GM15510 (cell line): Measurements from ENCODE around the gene TRIM28.

Experiments used
- POLR2A ChIP-seq: IDR thresholded peaks from 3 replicates; pipeline ENCODE4 v1.6.1; 2011; ENCODE audit warnings: borderline replicate concordance; ENCODE audit not compliant: insufficient read length; ENCODE audit errors: extremely low read depth

The TRIM28 gene

DNA sequence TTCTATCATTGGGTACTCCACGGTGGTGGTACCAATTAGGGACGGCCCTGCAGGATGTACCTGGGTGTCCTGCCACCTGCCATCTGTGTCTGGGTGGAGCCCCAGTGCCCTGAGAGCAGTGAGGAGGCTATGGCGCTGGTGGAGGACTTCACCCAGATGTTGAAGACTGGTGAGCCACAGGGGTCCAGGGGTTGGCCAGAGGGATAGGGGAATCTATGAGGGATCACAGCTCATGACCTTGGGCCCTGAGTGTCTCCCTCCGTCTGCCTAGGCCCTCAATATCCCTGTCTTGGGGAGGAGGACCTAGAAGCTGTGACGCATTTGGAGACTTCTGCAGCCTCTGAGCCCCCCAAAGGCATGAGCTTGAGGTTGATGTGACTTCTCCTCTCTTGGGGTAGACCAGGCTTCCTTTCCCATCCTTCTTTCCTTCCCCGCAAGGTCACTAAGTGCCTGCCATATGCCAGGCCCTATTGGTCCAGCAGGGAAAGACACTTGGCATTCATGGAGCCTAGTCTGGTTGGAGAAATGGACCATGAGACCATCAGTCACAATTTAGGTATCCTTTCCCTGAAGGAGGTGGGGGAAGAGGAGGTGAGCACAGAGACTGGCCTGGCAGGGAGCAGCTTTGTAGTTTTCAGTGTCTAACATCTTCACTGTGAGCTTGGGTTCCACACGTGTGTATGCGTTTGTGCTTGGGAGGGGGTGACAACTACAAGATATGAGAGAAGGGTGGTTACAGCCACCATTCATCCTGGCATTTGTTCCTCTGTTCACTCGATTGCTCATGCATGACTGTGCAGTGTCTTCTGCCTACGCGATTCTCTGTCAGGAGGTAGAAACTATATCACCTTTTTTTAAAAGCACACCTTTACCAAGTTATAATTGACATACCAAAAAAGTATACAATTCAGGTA is 34.4 kb downstream of the TRIM28 start:
- TF ChIP-seq POLR2A, result no peak

DNA sequence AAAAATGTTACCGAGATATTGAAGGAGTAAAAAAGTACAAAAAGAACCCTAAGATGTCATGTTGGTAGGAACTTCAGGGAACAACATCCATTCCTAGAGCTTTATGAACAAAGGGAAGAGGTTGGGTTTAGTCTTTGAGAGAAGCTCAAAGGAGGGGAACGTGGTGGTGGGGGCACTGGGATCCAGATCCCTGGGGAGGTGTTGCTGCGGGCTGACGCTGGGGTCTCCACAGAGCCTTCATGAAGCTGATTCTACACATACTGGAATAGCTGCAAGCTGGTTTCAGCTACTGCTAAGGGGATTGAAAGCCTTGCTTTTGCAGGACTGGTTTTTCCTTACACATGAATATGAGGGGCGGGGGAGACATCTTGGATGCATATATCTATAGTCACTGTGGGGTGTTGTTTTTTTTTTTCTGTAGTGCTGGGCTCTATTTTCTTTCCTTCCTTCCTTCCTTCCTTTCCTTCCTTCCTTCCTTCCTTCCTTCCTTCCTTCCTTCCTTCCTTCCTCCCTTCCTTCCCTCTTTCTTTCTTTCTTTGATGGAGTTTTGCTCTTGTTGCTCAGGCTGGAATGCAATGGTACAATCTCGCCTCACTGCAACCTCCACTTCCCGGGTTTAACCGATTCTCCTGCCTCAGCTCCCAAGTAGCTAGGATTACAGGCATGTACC is 35.7 kb downstream of the TRIM28 start:
- no peak for TF ChIP-seq POLR2A

DNA sequence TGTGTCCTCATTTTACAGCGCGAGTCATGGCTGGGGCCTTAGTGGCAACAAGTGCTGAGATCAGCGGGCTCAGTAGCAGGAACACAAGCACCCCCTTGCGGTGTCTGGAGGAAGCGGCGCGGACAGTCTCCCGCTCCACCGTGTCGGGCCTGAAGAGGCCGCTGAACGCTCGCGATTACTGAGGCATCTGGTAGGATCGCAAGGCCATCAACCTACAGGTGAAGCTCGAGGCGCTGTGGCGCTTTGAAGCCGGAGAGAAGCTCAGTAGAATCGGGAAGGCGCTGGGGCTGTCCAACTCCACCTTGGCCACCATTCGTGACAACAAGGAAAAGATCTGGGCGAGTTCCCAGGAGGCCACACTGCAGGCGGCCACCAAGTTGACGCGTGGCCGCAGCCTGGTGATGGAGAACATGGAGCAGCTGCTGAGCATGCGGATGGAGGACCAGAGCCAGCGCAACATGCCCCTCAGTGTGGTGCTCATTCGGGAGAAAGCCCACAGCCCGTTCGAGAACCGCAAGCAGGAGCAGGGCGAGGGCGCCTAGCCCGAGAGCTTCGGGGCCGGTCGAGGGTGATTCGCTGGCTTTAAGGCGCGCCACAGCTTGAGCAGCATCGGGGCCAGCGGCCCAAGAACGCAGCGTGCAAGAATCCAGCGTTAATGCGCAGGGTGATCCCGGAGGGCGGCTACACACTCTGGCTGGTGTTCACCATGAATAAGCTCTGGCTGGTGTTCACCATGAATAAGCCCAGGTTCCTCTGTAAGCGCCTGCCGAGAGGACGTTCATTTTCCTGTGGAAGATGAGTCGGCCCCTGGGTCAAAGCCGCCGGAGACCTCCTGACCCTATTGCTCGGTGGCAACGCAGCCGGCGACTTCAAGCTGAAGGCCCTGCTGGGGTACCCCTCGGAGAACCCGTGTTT is 37.6 kb downstream of the TRIM28 start:
- no peak for TF ChIP-seq POLR2A

DNA sequence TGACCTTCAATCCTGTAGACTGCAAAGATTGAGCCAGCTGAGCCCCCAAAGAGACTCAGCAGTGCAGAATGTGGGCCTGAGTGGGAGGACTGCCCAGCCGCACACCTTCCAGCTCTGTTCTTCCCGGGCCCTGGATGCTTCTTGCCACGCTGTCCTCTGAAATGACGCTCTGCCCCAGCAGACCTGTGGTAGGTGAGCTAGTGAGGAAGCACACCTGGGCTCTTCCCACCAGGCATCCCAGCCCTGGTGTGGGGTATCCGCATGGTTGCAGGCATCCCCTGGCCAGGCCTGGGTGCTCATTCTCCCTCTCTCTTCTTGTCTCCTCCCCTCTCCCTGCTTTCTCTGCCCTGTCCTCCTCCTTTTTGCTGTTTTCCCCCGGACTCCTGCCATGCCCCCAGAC is 39.1 kb downstream of the TRIM28 start:
- no peak for TF ChIP-seq POLR2A

DNA sequence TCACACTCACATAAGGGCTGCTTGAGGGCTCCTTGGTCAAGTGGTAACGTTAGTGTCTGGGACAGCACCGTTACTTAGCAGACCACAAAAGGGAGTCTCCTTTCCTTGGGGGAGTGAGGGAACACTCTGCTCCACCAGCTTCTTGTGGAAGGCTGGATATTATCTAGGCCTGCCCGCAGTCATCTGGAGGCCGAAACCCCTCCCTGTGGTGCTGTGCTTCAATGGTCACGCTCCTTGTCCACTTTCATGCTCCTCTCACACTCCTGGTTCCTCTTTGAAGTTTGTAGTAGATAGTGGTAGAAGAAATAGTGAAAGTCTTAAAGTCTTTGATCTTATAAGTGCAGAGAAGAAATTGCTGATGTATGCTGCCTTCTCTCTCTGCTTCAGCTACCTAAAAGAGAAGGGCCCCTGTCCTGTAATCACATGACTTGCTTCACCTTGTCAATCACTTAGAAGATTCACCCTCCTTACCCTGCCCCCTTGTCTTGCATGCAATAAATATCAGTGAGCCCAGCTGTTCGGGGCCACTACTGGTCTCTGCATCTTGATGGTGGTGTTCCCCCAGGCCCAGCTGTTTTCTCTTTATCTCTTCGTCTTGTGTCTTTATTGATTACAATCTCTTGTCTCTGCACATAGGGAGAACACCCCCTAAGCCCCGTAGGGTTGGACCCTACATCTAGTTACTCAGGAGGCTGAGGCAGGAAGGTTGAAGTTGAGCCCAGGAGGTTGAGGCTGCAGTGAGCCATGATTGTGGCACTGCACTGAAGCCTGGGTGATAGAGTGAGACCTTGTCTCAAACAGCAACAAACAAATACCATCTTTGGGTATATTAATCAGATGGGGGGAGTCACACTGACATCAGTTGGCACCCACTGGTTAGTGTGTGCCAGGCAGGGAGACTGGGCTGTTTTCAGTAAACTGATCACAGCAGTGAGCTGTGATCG is 40.9 kb downstream of the TRIM28 start:
- TF ChIP-seq POLR2A, result no peak

DNA sequence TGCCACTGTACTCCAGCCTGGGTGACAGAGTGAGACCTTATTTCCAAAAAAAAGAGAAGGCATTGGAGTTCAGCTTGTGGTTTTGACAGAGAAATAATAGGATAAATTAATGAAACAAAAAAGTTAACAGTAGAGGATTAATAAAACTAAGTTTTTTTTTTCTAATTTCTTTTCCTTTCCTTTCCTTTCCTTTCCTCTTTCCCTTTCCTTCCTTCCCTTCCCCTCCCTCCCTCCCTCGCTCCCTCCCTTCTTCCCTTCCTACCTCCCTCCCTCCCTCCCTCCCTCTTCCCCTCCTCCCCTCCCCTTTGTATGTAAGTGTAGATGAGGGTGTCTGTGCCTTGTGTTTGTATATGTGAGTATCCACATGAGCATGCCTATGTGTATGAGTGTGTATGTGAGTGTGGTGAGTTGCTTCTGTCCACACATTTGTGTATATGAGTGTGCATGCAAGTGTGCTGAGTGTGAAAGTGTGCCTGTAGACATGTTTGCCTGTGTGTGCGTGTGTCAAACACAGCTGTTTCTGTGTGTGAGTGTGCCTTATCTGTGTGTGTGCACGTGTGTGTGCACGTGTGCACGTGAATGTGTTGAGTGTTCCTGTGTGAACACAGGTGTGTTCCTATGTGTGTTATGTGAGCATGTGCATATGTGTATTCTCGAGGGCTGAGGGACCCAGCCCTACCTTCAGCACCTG is 41.7 kb downstream of the TRIM28 start:
- TF ChIP-seq POLR2A, result no peak

DNA sequence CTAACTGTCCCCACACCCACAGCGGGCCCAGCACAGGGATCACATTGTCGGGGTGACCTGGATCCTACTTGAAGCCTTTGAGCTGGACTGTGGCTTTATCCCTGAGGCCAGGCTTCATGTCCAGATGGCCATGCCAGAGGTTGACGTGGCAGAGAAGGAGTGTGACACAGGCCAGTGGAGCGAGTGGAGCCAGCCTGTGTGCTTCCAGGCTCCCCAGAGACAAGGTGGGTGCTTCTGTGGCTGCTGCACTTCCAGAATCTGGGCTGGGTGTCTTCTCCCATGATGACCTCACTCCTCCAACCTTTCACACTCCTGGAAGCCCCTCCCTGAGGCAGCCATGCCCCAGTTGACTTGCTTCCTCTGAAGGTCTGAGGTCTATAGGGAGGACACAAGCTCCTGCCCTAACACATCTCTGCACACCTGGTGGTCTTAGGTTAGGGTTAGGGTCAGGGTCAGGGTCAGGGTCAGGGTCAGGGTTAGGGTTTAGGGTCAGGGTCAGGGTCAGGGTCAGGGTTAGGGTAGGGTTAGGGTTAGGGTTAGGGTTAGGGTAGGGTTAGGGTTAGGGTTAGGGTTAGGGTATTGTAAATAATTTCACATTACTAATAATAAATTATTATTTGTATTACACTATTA is 42.4 kb downstream of the TRIM28 start:
- no peak for TF ChIP-seq POLR2A
